SK-N-SH treated with all-trans-retinoic acid at 6 μM for 48 hours (cell line): Measurements from ENCODE around the gene HOXB13.

ENCODE experiments used
- ARNTL ChIP-seq: fragments of 450-650 bp; formaldehyde crosslinking; IDR thresholded peaks from 2 replicates; pipeline ENCODE4 v1.5.0; 2020; ENCODE audit warnings: low read depth, mild to moderate bottlenecking, moderate library complexity, borderline replicate concordance
- BACH2 ChIP-seq: fragments of 250-450 bp; sonication (Bioruptor Pico); IDR thresholded peaks from 2 replicates; pipeline ENCODE4 v1.9.0; 2021; ENCODE audit warnings: mild to moderate bottlenecking, borderline replicate concordance
- GLIS3 ChIP-seq: fragments of 250-450 bp; sonication (Bioruptor Pico); IDR thresholded peaks from 2 replicates; pipeline ENCODE4 v1.5.0; 2020; ENCODE audit warnings: mild to moderate bottlenecking, moderate library complexity
- OSR1 ChIP-seq: fragments of 250-450 bp; sonication (Bioruptor Pico); IDR thresholded peaks from 2 replicates; pipeline ENCODE4 v1.8.0; 2022; ENCODE audit warnings: moderate library complexity, mild to moderate bottlenecking, inconsistent platforms
- POU6F1 ChIP-seq: fragments of 250-450 bp; sonication (Bioruptor Pico); IDR thresholded peaks from 2 replicates; pipeline ENCODE4 v1.8.0; 2021; ENCODE audit warnings: low read depth, mild to moderate bottlenecking, moderate library complexity, borderline replicate concordance
- RARB ChIP-seq: fragments of 250-450 bp; sonication (Bioruptor Pico); IDR thresholded peaks from 2 replicates; pipeline ENCODE4 v1.8.0; 2021; ENCODE audit warnings: mild to moderate bottlenecking, moderate library complexity
- TCF4 ChIP-seq: fragments of 250-450 bp; sonication (Bioruptor Pico); IDR thresholded peaks from 2 replicates; pipeline ENCODE4 v1.8.0; 2021; ENCODE audit warnings: mild to moderate bottlenecking, moderate library complexity, borderline replicate concordance
- ZFP3 ChIP-seq: fragments of 250-450 bp; sonication (Bioruptor Pico); IDR thresholded peaks from 2 replicates; pipeline ENCODE4 v1.5.0; 2020; ENCODE audit warnings: mild to moderate bottlenecking, moderate library complexity
- ZNF565 ChIP-seq: fragments of 450-650 bp; formaldehyde crosslinking; conservative IDR thresholded peaks from 2 replicates; pipeline ENCODE4 v1.5.0; 2020; ENCODE audit warnings: low read depth, mild to moderate bottlenecking, moderate library complexity
- ZNF70 ChIP-seq: fragments of 450-650 bp; formaldehyde crosslinking; IDR thresholded peaks from 2 replicates; pipeline ENCODE4 v1.5.0; 2020; ENCODE audit warnings: mild to moderate bottlenecking, moderate library complexity
- ZNF8 ChIP-seq: fragments of 450-650 bp; formaldehyde crosslinking; IDR thresholded peaks from 2 replicates; pipeline ENCODE4 v1.5.0; 2020; ENCODE audit warnings: mild to moderate bottlenecking, moderate library complexity
- TF ChIP-seq, protein P1 (sequence below): fragments of 250-450 bp; sonication (Bioruptor Pico); IDR thresholded peaks from 2 replicates; pipeline ENCODE4 v1.8.0; 2020; ENCODE audit warnings: mild to moderate bottlenecking, moderate library complexity, borderline replicate concordance
- TF ChIP-seq, protein P2 (sequence below): fragments of 250-450 bp; sonication (Bioruptor Pico); IDR thresholded peaks from 2 replicates; pipeline ENCODE4 v1.5.1; 2020; ENCODE audit warnings: low read depth, mild to moderate bottlenecking, moderate library complexity

- TF ChIP-seq ZNF8 (CRISPR knock-in tag) (no peak), BACH2 (CRISPR knock-in tag) (no peak), ZFP3 (CRISPR knock-in tag) (no peak), TCF4 (CRISPR knock-in tag) (no peak), ZNF70 (CRISPR knock-in tag) (no peak), OSR1 (no peak), ARNTL (CRISPR knock-in tag) (no peak), ZNF565 (CRISPR knock-in tag) (no peak), GLIS3 (CRISPR knock-in tag) (no peak), POU6F1 (CRISPR knock-in tag) (no peak), RARB (CRISPR knock-in tag) (no peak)
- TF ChIP-seq, protein P1, sequence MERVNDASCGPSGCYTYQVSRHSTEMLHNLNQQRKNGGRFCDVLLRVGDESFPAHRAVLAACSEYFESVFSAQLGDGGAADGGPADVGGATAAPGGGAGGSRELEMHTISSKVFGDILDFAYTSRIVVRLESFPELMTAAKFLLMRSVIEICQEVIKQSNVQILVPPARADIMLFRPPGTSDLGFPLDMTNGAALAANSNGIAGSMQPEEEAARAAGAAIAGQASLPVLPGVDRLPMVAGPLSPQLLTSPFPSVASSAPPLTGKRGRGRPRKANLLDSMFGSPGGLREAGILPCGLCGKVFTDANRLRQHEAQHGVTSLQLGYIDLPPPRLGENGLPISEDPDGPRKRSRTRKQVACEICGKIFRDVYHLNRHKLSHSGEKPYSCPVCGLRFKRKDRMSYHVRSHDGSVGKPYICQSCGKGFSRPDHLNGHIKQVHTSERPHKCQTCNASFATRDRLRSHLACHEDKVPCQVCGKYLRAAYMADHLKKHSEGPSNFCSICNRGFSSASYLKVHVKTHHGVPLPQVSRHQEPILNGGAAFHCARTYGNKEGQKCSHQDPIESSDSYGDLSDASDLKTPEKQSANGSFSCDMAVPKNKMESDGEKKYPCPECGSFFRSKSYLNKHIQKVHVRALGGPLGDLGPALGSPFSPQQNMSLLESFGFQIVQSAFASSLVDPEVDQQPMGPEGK, result no peak
- TF ChIP-seq, protein P2, sequence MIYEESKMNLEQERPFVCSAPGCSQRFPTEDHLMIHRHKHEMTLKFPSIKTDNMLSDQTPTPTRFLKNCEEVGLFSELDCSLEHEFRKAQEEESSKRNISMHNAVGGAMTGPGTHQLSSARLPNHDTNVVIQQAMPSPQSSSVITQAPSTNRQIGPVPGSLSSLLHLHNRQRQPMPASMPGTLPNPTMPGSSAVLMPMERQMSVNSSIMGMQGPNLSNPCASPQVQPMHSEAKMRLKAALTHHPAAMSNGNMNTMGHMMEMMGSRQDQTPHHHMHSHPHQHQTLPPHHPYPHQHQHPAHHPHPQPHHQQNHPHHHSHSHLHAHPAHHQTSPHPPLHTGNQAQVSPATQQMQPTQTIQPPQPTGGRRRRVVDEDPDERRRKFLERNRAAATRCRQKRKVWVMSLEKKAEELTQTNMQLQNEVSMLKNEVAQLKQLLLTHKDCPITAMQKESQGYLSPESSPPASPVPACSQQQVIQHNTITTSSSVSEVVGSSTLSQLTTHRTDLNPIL (CRISPR knock-in tag), result no peak
Observed at GRCh38 chr17:48755356-48755755, 26.8 kb upstream of the HOXB13 start.
